GM23338 (cell line): ENCODE results near the gene ARL8B. TPM values are rescaled to one million over a fixed set of nuclear protein-coding genes. Genes with fewer than 3 reads are reported as not detected.

Experiments
- ATAC-seq: fragments of 200-7000 bp; cut with Tn5 transposase; 3 replicates; pipeline ENCODE4 v1.9.1; 2020
- DNase-seq: peaks from one replicate; pipeline ENCODE4 v3.0.0-alpha.2; 2015; ENCODE audit warnings: low spot score
- H2AFZ ChIP-seq: fragments of 200-600 bp; sonication (generic); 2 replicates; pipeline ENCODE4 v1.8.0; 2016; ENCODE audit warnings: antibody characterized with exemption, mild to moderate bottlenecking, moderate library complexity
- H3F3A ChIP-seq: fragments of 200-600 bp; sonication (generic); replicated peaks from 2 replicates; pipeline ENCODE4 v1.8.0; 2017; ENCODE audit warnings: antibody characterized with exemption, mixed run types, low read depth
- H3K27ac ChIP-seq: fragments of 200-600 bp; sonication (generic); 2 replicates; pipeline ENCODE4 v1.6.1; 2016; ENCODE audit warnings: low read depth
- H3K27me3 ChIP-seq: fragments of 200-600 bp; sonication (generic); 2 replicates; pipeline ENCODE4 v1.8.0; 2016; ENCODE audit warnings: mild to moderate bottlenecking, mixed run types, moderate library complexity; ENCODE audit not compliant: insufficient read depth
- H3K36me3 ChIP-seq: fragments of 200-600 bp; sonication (generic); 2 replicates; pipeline ENCODE4 v1.8.0; 2016; ENCODE audit warnings: mild to moderate bottlenecking; ENCODE audit not compliant: insufficient read depth
- H3K4me1 ChIP-seq: fragments of 200-600 bp; sonication (generic); 2 replicates; pipeline ENCODE4 v1.8.0; 2016; ENCODE audit warnings: mild to moderate bottlenecking, moderate library complexity; ENCODE audit not compliant: insufficient read depth
- H3K4me2 ChIP-seq: fragments of 200-600 bp; sonication (generic); 2 replicates; pipeline ENCODE4 v1.7.1; 2017; ENCODE audit warnings: mixed run types
- H3K4me3 ChIP-seq: fragments of 200-600 bp; sonication (generic); 2 replicates; pipeline ENCODE4 v1.6.1; 2016; ENCODE audit warnings: mixed run types
- H3K79me2 ChIP-seq: fragments of 200-600 bp; sonication (generic); replicated peaks from 2 replicates; pipeline ENCODE4 v1.8.0; 2017; ENCODE audit warnings: mild to moderate bottlenecking; ENCODE audit not compliant: insufficient read depth
- H3K9me2 ChIP-seq: fragments of 200-600 bp; sonication (generic); 2 replicates; pipeline ENCODE4 v1.8.0; 2017; ENCODE audit not compliant: insufficient read depth
- H4K20me1 ChIP-seq: fragments of 200-600 bp; sonication (generic); replicated peaks from 2 replicates; pipeline ENCODE4 v1.8.0; 2017; ENCODE audit warnings: mild to moderate bottlenecking; ENCODE audit not compliant: insufficient read depth
- H3K27ac Mint-ChIP-seq: 2 replicates; pipeline ENCODE4 v1.8.0; 2020; ENCODE audit warnings: inconsistent platforms, mild to moderate bottlenecking, moderate library complexity, mixed read lengths
- H3K27me3 Mint-ChIP-seq: 3 replicates; pipeline ENCODE4 v1.8.0; 2022; ENCODE audit warnings: low read depth, mild to moderate bottlenecking, moderate library complexity, mixed read lengths, inconsistent platforms; ENCODE audit not compliant: insufficient read depth, poor library complexity
- H3K36me3 Mint-ChIP-seq: 3 replicates; pipeline ENCODE4 v1.8.0; 2021; ENCODE audit warnings: low read depth, mild to moderate bottlenecking, inconsistent platforms, moderate library complexity, mixed read lengths
- H3K4me1 Mint-ChIP-seq: 3 replicates; pipeline ENCODE4 v1.8.0; 2020; ENCODE audit warnings: mild to moderate bottlenecking, inconsistent platforms, mixed read lengths
- H3K4me3 Mint-ChIP-seq: 3 replicates; pipeline ENCODE4 v1.8.0; 2021; ENCODE audit warnings: moderate library complexity, mild to moderate bottlenecking, inconsistent platforms, mixed read lengths
- H3K9me3 Mint-ChIP-seq: 3 replicates; pipeline ENCODE4 v1.8.0; 2020; ENCODE audit warnings: moderate library complexity, mild to moderate bottlenecking, inconsistent platforms, mixed read lengths
- CTCF ChIP-seq, 2 experiments: fragments of 200-600 bp in 1 of 2; sonication (generic) in 1 of 2; conservative IDR thresholded peaks; 2 replicates each; pipeline versions ENCODE4 v1.5.1 to v1.6.1; 2016 to 2017; ENCODE audit warnings: antibody characterized with exemption in 2 of 2, low read depth in 2 of 2, mild to moderate bottlenecking in 2 of 2, moderate library complexity in 1 of 2
- EZH2 ChIP-seq: fragments of 200-600 bp; sonication (generic); IDR thresholded peaks from one replicate; pipeline ENCODE4 v1.8.0; 2017; ENCODE audit warnings: antibody characterized with exemption, mild to moderate bottlenecking, low read depth; ENCODE audit not compliant: unreplicated experiment
- STAT1 ChIP-seq: IDR thresholded peaks from one replicate; pipeline ENCODE4 v1.6.1; 2016; ENCODE audit warnings: antibody characterized with exemption; ENCODE audit not compliant: unreplicated experiment
- ZNF114 ChIP-seq: fragments of 250-450 bp; sonication (Bioruptor Pico); IDR thresholded peaks from 2 replicates; pipeline ENCODE4 v1.5.0; 2020; ENCODE audit warnings: mild to moderate bottlenecking, moderate library complexity
- polyA plus RNA-seq: library from polyadenylated mRNA; unstranded; fragments of >200 nt; fragmentation: Nextera tagmentation; extraction: Ambion mirVana; gene quantifications from 2 replicates; pipeline ENCODE4 v1.2.1, GENCODE V29; 2016
- total RNA-seq: library from RNA; depleted of rRNA; stranded (reverse); fragments of >200 nt; shearing (Covaris generic); gene quantifications from 2 replicates; pipeline ENCODE4 v1.2.3, GENCODE V29; 2014
- TF ChIP-seq, protein P1 (sequence below): fragments of 250-450 bp; sonication (Bioruptor Pico); IDR thresholded peaks from 2 replicates; pipeline ENCODE4 v1.5.0; 2020; ENCODE audit warnings: mild to moderate bottlenecking, moderate library complexity
- TF ChIP-seq, protein P2 (sequence below): IDR thresholded peaks from one replicate; pipeline ENCODE4 v1.6.1; 2018; ENCODE audit warnings: antibody characterized with exemption; ENCODE audit not compliant: unreplicated experiment

ARL8B gene
- total and polyA plus RNA-seq, 2 experiments from 2014 or later = 25.5 to 40.8 TPM

GRCh38 chr3:5141760-5142159 lies 19.7 kb downstream of the ARL8B start:
- Mint-ChIP-seq H3K27me3 (no peaks in the 10 kb centered on the region), H3K4me1 (peaks cover 10% of the 10 kb centered on the region; the same call in 2 of the 3 replicates), H3K27ac (no peak overlapping the region), H3K9me3 (peaks cover 46% of the 10 kb centered on the region), H3K36me3 (peaks cover 57% of the 10 kb centered on the region), H3K4me3 (no peak overlapping the region)
- ATAC-seq (no peak), DNase-seq (no peak)
- Histone ChIP-seq H3K4me3 (no peak overlapping the region), H3K27me3 (no peaks in the 10 kb centered on the region), H3K4me1 (no peaks in the 10 kb centered on the region), H3K9me2 (no peaks in the 10 kb centered on the region), H4K20me1 (0 out of 2 replicates have a peak, but pooled peaks cover 2% of the 10 kb centered on the region), H2AFZ (no peak overlapping the region), H3K36me3 (no peaks in the 10 kb centered on the region; the same call in 1 of the 2 replicates), H3K4me2 (no peak overlapping the region), H3K79me2 (peaks cover 99% of the 10 kb centered on the region), H3F3A (no peaks in the 10 kb centered on the region), H3K27ac (no peak overlapping the region)
- TF ChIP-seq CTCF (conservative IDR thresholded peaks at IDR 0.05; ENCODE audit: low read depth in 2 of 2) (no peak), EZH2 (no peak), STAT1 (no peak), ZNF114 (CRISPR knock-in tag) (no peak)
- TF ChIP-seq, protein P1, sequence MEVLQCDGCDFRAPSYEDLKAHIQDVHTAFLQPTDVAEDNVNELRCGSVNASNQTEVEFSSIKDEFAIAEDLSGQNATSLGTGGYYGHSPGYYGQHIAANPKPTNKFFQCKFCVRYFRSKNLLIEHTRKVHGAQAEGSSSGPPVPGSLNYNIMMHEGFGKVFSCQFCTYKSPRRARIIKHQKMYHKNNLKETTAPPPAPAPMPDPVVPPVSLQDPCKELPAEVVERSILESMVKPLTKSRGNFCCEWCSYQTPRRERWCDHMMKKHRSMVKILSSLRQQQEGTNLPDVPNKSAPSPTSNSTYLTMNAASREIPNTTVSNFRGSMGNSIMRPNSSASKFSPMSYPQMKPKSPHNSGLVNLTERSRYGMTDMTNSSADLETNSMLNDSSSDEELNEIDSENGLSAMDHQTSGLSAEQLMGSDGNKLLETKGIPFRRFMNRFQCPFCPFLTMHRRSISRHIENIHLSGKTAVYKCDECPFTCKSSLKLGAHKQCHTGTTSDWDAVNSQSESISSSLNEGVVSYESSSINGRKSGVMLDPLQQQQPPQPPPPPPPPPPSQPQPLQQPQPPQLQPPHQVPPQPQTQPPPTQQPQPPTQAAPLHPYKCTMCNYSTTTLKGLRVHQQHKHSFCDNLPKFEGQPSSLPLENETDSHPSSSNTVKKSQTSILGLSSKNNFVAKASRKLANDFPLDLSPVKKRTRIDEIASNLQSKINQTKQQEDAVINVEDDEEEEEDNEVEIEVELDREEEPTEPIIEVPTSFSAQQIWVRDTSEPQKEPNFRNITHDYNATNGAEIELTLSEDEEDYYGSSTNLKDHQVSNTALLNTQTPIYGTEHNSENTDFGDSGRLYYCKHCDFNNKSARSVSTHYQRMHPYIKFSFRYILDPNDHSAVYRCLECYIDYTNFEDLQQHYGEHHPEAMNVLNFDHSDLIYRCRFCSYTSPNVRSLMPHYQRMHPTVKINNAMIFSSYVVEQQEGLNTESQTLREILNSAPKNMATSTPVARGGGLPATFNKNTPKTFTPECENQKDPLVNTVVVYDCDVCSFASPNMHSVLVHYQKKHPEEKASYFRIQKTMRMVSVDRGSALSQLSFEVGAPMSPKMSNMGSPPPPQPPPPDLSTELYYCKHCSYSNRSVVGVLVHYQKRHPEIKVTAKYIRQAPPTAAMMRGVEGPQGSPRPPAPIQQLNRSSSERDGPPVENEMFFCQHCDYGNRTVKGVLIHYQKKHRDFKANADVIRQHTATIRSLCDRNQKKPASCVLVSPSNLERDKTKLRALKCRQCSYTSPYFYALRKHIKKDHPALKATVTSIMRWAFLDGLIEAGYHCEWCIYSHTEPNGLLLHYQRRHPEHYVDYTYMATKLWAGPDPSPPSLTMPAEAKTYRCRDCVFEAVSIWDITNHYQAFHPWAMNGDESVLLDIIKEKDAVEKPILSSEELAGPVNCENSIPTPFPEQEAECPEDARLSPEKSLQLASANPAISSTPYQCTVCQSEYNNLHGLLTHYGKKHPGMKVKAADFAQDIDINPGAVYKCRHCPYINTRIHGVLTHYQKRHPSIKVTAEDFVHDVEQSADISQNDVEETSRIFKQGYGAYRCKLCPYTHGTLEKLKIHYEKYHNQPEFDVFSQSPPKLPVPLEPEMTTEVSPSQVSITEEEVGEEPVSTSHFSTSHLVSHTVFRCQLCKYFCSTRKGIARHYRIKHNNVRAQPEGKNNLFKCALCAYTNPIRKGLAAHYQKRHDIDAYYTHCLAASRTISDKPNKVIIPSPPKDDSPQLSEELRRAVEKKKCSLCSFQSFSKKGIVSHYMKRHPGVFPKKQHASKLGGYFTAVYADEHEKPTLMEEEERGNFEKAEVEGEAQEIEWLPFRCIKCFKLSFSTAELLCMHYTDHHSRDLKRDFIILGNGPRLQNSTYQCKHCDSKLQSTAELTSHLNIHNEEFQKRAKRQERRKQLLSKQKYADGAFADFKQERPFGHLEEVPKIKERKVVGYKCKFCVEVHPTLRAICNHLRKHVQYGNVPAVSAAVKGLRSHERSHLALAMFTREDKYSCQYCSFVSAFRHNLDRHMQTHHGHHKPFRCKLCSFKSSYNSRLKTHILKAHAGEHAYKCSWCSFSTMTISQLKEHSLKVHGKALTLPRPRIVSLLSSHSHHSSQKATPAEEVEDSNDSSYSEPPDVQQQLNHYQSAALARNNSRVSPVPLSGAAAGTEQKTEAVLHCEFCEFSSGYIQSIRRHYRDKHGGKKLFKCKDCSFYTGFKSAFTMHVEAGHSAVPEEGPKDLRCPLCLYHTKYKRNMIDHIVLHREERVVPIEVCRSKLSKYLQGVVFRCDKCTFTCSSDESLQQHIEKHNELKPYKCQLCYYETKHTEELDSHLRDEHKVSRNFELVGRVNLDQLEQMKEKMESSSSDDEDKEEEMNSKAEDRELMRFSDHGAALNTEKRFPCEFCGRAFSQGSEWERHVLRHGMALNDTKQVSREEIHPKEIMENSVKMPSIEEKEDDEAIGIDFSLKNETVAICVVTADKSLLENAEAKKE (CRISPR knock-in tag) = no peak
- TF ChIP-seq, protein P2, sequence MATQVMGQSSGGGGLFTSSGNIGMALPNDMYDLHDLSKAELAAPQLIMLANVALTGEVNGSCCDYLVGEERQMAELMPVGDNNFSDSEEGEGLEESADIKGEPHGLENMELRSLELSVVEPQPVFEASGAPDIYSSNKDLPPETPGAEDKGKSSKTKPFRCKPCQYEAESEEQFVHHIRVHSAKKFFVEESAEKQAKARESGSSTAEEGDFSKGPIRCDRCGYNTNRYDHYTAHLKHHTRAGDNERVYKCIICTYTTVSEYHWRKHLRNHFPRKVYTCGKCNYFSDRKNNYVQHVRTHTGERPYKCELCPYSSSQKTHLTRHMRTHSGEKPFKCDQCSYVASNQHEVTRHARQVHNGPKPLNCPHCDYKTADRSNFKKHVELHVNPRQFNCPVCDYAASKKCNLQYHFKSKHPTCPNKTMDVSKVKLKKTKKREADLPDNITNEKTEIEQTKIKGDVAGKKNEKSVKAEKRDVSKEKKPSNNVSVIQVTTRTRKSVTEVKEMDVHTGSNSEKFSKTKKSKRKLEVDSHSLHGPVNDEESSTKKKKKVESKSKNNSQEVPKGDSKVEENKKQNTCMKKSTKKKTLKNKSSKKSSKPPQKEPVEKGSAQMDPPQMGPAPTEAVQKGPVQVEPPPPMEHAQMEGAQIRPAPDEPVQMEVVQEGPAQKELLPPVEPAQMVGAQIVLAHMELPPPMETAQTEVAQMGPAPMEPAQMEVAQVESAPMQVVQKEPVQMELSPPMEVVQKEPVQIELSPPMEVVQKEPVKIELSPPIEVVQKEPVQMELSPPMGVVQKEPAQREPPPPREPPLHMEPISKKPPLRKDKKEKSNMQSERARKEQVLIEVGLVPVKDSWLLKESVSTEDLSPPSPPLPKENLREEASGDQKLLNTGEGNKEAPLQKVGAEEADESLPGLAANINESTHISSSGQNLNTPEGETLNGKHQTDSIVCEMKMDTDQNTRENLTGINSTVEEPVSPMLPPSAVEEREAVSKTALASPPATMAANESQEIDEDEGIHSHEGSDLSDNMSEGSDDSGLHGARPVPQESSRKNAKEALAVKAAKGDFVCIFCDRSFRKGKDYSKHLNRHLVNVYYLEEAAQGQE = no peak
